GM23338 (cell line): ENCODE data around the gene MED28. TPM values are rescaled to one million over a fixed set of nuclear protein-coding genes. Genes with fewer than 3 reads are reported as not detected.

Source experiments
- ATAC-seq: fragments of 200-7000 bp; cut with Tn5 transposase; 3 replicates; pipeline ENCODE4 v1.9.1; 2020
- DNase-seq: peaks from one replicate; pipeline ENCODE4 v3.0.0-alpha.2; 2015; ENCODE audit warnings: low spot score
- H2AFZ ChIP-seq: fragments of 200-600 bp; sonication (generic); 2 replicates; pipeline ENCODE4 v1.8.0; 2016; ENCODE audit warnings: antibody characterized with exemption, mild to moderate bottlenecking, moderate library complexity
- H3F3A ChIP-seq: fragments of 200-600 bp; sonication (generic); replicated peaks from 2 replicates; pipeline ENCODE4 v1.8.0; 2017; ENCODE audit warnings: antibody characterized with exemption, mixed run types, low read depth
- H3K27ac ChIP-seq: fragments of 200-600 bp; sonication (generic); 2 replicates; pipeline ENCODE4 v1.6.1; 2016; ENCODE audit warnings: low read depth
- H3K27me3 ChIP-seq: fragments of 200-600 bp; sonication (generic); 2 replicates; pipeline ENCODE4 v1.8.0; 2016; ENCODE audit warnings: mild to moderate bottlenecking, mixed run types, moderate library complexity; ENCODE audit not compliant: insufficient read depth
- H3K36me3 ChIP-seq: fragments of 200-600 bp; sonication (generic); 2 replicates; pipeline ENCODE4 v1.8.0; 2016; ENCODE audit warnings: mild to moderate bottlenecking; ENCODE audit not compliant: insufficient read depth
- H3K4me1 ChIP-seq: fragments of 200-600 bp; sonication (generic); 2 replicates; pipeline ENCODE4 v1.8.0; 2016; ENCODE audit warnings: mild to moderate bottlenecking, moderate library complexity; ENCODE audit not compliant: insufficient read depth
- H3K4me2 ChIP-seq: fragments of 200-600 bp; sonication (generic); 2 replicates; pipeline ENCODE4 v1.7.1; 2017; ENCODE audit warnings: mixed run types
- H3K4me3 ChIP-seq: fragments of 200-600 bp; sonication (generic); 2 replicates; pipeline ENCODE4 v1.6.1; 2016; ENCODE audit warnings: mixed run types
- H3K79me2 ChIP-seq: fragments of 200-600 bp; sonication (generic); replicated peaks from 2 replicates; pipeline ENCODE4 v1.8.0; 2017; ENCODE audit warnings: mild to moderate bottlenecking; ENCODE audit not compliant: insufficient read depth
- H3K9me2 ChIP-seq: fragments of 200-600 bp; sonication (generic); 2 replicates; pipeline ENCODE4 v1.8.0; 2017; ENCODE audit not compliant: insufficient read depth
- H4K20me1 ChIP-seq: fragments of 200-600 bp; sonication (generic); replicated peaks from 2 replicates; pipeline ENCODE4 v1.8.0; 2017; ENCODE audit warnings: mild to moderate bottlenecking; ENCODE audit not compliant: insufficient read depth
- H3K27ac Mint-ChIP-seq: 2 replicates; pipeline ENCODE4 v1.8.0; 2020; ENCODE audit warnings: inconsistent platforms, mild to moderate bottlenecking, moderate library complexity, mixed read lengths
- H3K27me3 Mint-ChIP-seq: 3 replicates; pipeline ENCODE4 v1.8.0; 2022; ENCODE audit warnings: low read depth, mild to moderate bottlenecking, moderate library complexity, mixed read lengths, inconsistent platforms; ENCODE audit not compliant: insufficient read depth, poor library complexity
- H3K36me3 Mint-ChIP-seq: 3 replicates; pipeline ENCODE4 v1.8.0; 2021; ENCODE audit warnings: low read depth, mild to moderate bottlenecking, inconsistent platforms, moderate library complexity, mixed read lengths
- H3K4me1 Mint-ChIP-seq: 3 replicates; pipeline ENCODE4 v1.8.0; 2020; ENCODE audit warnings: mild to moderate bottlenecking, inconsistent platforms, mixed read lengths
- H3K4me3 Mint-ChIP-seq: 3 replicates; pipeline ENCODE4 v1.8.0; 2021; ENCODE audit warnings: moderate library complexity, mild to moderate bottlenecking, inconsistent platforms, mixed read lengths
- H3K9me3 Mint-ChIP-seq: 3 replicates; pipeline ENCODE4 v1.8.0; 2020; ENCODE audit warnings: moderate library complexity, mild to moderate bottlenecking, inconsistent platforms, mixed read lengths
- CREB1 ChIP-seq: fragments of 250-450 bp; sonication (Bioruptor Pico); IDR thresholded peaks from 2 replicates; pipeline ENCODE4 v1.5.0; 2020; ENCODE audit warnings: low read depth, mild to moderate bottlenecking, moderate library complexity
- ETS1 ChIP-seq: IDR thresholded peaks from 2 replicates; pipeline ENCODE4 v1.6.1; 2016; ENCODE audit warnings: antibody characterized with exemption
- EZH2 ChIP-seq: fragments of 200-600 bp; sonication (generic); IDR thresholded peaks from one replicate; pipeline ENCODE4 v1.8.0; 2017; ENCODE audit warnings: antibody characterized with exemption, mild to moderate bottlenecking, low read depth; ENCODE audit not compliant: unreplicated experiment
- EZH2phosphoT487 ChIP-seq: fragments of 200-600 bp; sonication (generic); IDR thresholded peaks from one replicate; pipeline ENCODE4 v1.8.1; 2018; ENCODE audit warnings: antibody characterized with exemption; ENCODE audit not compliant: unreplicated experiment
- JUNB ChIP-seq: IDR thresholded peaks from one replicate; pipeline ENCODE4 v1.6.1; 2016; ENCODE audit warnings: antibody characterized with exemption; ENCODE audit not compliant: unreplicated experiment
- NANOG ChIP-seq: IDR thresholded peaks from 2 replicates; pipeline ENCODE4 v1.6.1; 2016; ENCODE audit warnings: antibody characterized with exemption, borderline replicate concordance
- POLR2AphosphoS5 ChIP-seq: IDR thresholded peaks from 2 replicates; pipeline ENCODE4 v1.6.1; 2016; ENCODE audit warnings: antibody characterized with exemption, low read depth
- STAT1 ChIP-seq: IDR thresholded peaks from one replicate; pipeline ENCODE4 v1.6.1; 2016; ENCODE audit warnings: antibody characterized with exemption; ENCODE audit not compliant: unreplicated experiment
- ZNF114 ChIP-seq: fragments of 250-450 bp; sonication (Bioruptor Pico); IDR thresholded peaks from 2 replicates; pipeline ENCODE4 v1.5.0; 2020; ENCODE audit warnings: mild to moderate bottlenecking, moderate library complexity
- ZNF331 ChIP-seq: fragments of 250-450 bp; sonication (Bioruptor Pico); IDR thresholded peaks from 2 replicates; pipeline ENCODE4 v1.5.0; 2020; ENCODE audit warnings: low read depth, mild to moderate bottlenecking, moderate library complexity
- ZNF462 ChIP-seq: fragments of 250-450 bp; sonication (Bioruptor Pico); IDR thresholded peaks from 2 replicates; pipeline ENCODE4 v1.5.0; 2020; ENCODE audit warnings: mild to moderate bottlenecking, moderate library complexity
- polyA plus RNA-seq: library from polyadenylated mRNA; unstranded; fragments of >200 nt; fragmentation: Nextera tagmentation; extraction: Ambion mirVana; gene quantifications from 2 replicates; pipeline ENCODE4 v1.2.1, GENCODE V29; 2016
- total RNA-seq: library from RNA; depleted of rRNA; stranded (reverse); fragments of >200 nt; shearing (Covaris generic); gene quantifications from 2 replicates; pipeline ENCODE4 v1.2.3, GENCODE V29; 2014
- TF ChIP-seq, protein P1 (sequence below), 2 experiments: fragments of 200-600 bp in 1 of 2; sonication (generic) in 1 of 2; conservative IDR thresholded peaks; 2 replicates each; pipeline versions ENCODE4 v1.5.1 to v1.6.1; 2016 to 2017; ENCODE audit warnings: antibody characterized with exemption in 2 of 2, low read depth in 2 of 2, mild to moderate bottlenecking in 2 of 2, moderate library complexity in 1 of 2
- TF ChIP-seq, protein P2 (sequence below): IDR thresholded peaks from one replicate; pipeline ENCODE4 v1.6.1; 2018; ENCODE audit warnings: antibody characterized with exemption; ENCODE audit not compliant: unreplicated experiment

MED28 gene
- total and polyA plus RNA-seq, 2 experiments from 2014 or later, result 24.0 to 60.9 TPM

- Histone ChIP-seq H3F3A (no peaks in the 10 kb centered on the region), H3K79me2 (no peaks in the 10 kb centered on the region; the same call in 1 of the 2 replicates), H3K9me2 (no peaks in the 10 kb centered on the region), H3K4me1 (no peaks in the 10 kb centered on the region), H4K20me1 (no peaks in the 10 kb centered on the region; the same call in 1 of the 2 replicates), H3K4me3 (no peak overlapping the region), H2AFZ (no peak overlapping the region), H3K36me3 (peaks cover 25% of the 10 kb centered on the region), H3K4me2 (no peak overlapping the region), H3K27me3 (no peaks in the 10 kb centered on the region), H3K27ac (no peak overlapping the region)
- no peak overlapping the region for H3K4me3 Mint-ChIP-seq
- no peak overlapping the region for H3K27ac Mint-ChIP-seq
- H3K9me3 Mint-ChIP-seq, result no peaks in the 10 kb centered on the region
- H3K4me1 Mint-ChIP-seq, result peaks cover 7% of the 10 kb centered on the region
- TF ChIP-seq STAT1 (no peak), EZH2 (no peak), ETS1 (no peak), ZNF462 (CRISPR knock-in tag) (no peak), ZNF114 (CRISPR knock-in tag) (no peak), ZNF331 (no peak), JUNB (no peak), EZH2phosphoT487 (no peak), POLR2AphosphoS5 (no peak), CREB1 (no peak), NANOG (no peak)
- TF ChIP-seq, protein P1, sequence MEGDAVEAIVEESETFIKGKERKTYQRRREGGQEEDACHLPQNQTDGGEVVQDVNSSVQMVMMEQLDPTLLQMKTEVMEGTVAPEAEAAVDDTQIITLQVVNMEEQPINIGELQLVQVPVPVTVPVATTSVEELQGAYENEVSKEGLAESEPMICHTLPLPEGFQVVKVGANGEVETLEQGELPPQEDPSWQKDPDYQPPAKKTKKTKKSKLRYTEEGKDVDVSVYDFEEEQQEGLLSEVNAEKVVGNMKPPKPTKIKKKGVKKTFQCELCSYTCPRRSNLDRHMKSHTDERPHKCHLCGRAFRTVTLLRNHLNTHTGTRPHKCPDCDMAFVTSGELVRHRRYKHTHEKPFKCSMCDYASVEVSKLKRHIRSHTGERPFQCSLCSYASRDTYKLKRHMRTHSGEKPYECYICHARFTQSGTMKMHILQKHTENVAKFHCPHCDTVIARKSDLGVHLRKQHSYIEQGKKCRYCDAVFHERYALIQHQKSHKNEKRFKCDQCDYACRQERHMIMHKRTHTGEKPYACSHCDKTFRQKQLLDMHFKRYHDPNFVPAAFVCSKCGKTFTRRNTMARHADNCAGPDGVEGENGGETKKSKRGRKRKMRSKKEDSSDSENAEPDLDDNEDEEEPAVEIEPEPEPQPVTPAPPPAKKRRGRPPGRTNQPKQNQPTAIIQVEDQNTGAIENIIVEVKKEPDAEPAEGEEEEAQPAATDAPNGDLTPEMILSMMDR (conservative IDR thresholded peaks at IDR 0.05; ENCODE audit: low read depth in 2 of 2), result no peak
- TF ChIP-seq, protein P2, sequence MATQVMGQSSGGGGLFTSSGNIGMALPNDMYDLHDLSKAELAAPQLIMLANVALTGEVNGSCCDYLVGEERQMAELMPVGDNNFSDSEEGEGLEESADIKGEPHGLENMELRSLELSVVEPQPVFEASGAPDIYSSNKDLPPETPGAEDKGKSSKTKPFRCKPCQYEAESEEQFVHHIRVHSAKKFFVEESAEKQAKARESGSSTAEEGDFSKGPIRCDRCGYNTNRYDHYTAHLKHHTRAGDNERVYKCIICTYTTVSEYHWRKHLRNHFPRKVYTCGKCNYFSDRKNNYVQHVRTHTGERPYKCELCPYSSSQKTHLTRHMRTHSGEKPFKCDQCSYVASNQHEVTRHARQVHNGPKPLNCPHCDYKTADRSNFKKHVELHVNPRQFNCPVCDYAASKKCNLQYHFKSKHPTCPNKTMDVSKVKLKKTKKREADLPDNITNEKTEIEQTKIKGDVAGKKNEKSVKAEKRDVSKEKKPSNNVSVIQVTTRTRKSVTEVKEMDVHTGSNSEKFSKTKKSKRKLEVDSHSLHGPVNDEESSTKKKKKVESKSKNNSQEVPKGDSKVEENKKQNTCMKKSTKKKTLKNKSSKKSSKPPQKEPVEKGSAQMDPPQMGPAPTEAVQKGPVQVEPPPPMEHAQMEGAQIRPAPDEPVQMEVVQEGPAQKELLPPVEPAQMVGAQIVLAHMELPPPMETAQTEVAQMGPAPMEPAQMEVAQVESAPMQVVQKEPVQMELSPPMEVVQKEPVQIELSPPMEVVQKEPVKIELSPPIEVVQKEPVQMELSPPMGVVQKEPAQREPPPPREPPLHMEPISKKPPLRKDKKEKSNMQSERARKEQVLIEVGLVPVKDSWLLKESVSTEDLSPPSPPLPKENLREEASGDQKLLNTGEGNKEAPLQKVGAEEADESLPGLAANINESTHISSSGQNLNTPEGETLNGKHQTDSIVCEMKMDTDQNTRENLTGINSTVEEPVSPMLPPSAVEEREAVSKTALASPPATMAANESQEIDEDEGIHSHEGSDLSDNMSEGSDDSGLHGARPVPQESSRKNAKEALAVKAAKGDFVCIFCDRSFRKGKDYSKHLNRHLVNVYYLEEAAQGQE, result no peak
- no peaks in the 10 kb centered on the region for H3K27me3 Mint-ChIP-seq
- no peak for DNase-seq
- H3K36me3 Mint-ChIP-seq, result peaks cover 61% of the 10 kb centered on the region
- no peak for ATAC-seq
Measured at GRCh38 chr4:17589355-17589754, 25.1 kb upstream of the MED28 start.
